GM21367 (cell line): ENCODE data around the gene AVEN.
"Not testable (repeated sequence)": the region's sequence is repeated elsewhere in the genome, so short reads cannot be mapped to it uniquely, and the experiment has no call there.

Source experiments
- ATAC-seq: cut with Tn5 transposase; IDR thresholded peaks from one replicate; pipeline ENCODE4 v1.9.1; 2021; ENCODE audit not compliant: unreplicated experiment

Gene AVEN

GRCh38 chr15:34038871-34039789 lies at the start of gene AVEN:
Gene AVEN (minus strand): TSS chr15:34039204. CDS start chr15:34039046, 158 bp downstream.
- ATAC-seq: peak; percentile 36

GRCh38 chr15:34085746-34086145 lies 46.7 kb upstream of the AVEN start:
- ATAC-seq: no peak

- ATAC-seq: no peak
These were observed 45.1 kb upstream of the AVEN start for GRCh38 chr15:34084086-34084485.

- no peak for ATAC-seq
These were observed 40.9 kb upstream of the AVEN start for GRCh38 chr15:34079904-34080303.

- ATAC-seq: no peak
These were observed 39.9 kb upstream of the AVEN start for GRCh38 chr15:34078900-34079299.

GRCh38 chr15:34076785-34077184 lies 37.8 kb upstream of the AVEN start:
- no peak for ATAC-seq

GRCh38 chr15:34070003-34070402 lies 31.0 kb upstream of the AVEN start:
- no peak for ATAC-seq

- ATAC-seq: no peak
These were observed 26.9 kb upstream of the AVEN start for GRCh38 chr15:34065941-34066340.

GRCh38 chr15:34065261-34065660 lies 26.3 kb upstream of the AVEN start:
- ATAC-seq: no peak

GRCh38 chr15:34064438-34064837 lies 25.4 kb upstream of the AVEN start:
- no peak for ATAC-seq

- no peak for ATAC-seq
These were observed 20.9 kb upstream of the AVEN start for GRCh38 chr15:34059946-34060345.

- no peak for ATAC-seq
These were observed 20.5 kb upstream of the AVEN start for GRCh38 chr15:34059476-34059875.

- no peak for ATAC-seq
These were observed 17.9 kb upstream of the AVEN start for GRCh38 chr15:34056911-34057310.

- ATAC-seq: no peak
These were observed 17.0 kb upstream of the AVEN start for GRCh38 chr15:34055868-34056595.

- no peak for ATAC-seq
These were observed 15.2 kb upstream of the AVEN start for GRCh38 chr15:34054081-34054707.

- ATAC-seq: not testable (repeated sequence)
These were observed 11.4 kb upstream of the AVEN start for GRCh38 chr15:34050385-34050784.

GRCh38 chr15:34049112-34049511 lies 10.1 kb upstream of the AVEN start:
- no peak for ATAC-seq

- no peak for ATAC-seq
These were observed 9.1 kb upstream of the AVEN start for GRCh38 chr15:34047893-34048775.

- ATAC-seq: no peak
These were observed 7.6 kb upstream of the AVEN start for GRCh38 chr15:34046471-34047145.

- ATAC-seq: no peak
These were observed 4.8 kb upstream of the AVEN start for GRCh38 chr15:34043813-34044212.
